ENCODE data around the gene SYNGR3.

The SYNGR3 gene

DNA sequence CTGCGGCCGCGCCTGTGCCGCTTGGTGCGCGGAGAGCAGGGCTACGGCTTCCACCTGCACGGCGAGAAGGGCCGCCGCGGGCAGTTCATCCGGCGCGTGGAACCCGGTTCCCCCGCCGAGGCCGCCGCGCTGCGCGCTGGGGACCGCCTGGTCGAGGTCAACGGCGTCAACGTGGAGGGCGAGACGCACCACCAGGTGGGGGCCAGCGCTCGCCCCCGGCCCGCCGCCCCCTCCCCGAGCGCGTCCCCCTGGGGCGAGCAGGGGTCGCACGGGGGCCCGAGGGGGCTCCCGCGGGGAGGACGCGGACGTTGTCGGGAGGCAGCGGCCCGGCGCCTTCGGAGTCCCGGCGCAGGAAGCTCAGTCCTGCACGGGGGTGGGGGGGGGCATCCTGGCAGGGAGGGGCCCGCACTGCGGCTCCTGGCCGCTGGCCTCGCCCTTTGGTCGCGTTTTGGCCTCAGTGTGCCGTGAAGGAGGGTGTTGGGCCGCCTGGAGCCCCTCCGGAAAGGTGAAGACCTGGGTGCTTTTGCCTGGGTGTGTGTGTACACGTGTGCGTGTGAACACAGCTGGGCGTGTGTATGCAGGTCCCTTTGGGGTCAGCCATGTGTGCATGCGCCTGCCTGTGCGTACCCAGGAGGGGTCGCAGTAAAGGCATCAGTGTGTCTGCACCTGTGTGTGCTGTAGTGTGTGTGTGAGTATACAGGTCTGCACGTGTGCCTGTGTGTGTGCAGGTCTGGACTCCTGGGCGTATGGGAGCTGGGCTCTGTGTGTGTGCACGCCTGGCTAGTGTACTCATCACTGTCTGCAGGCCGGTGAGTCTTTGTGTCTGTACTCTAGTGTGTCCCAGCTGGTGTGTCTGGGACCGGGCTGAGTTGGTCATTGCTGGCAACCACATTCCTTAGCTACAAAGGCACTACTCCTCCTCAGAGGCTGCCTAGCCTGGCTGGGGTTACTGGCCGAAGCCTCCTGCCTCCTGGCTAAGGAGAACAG, 37.5 kb downstream of the SYNGR3 start:
- no peak for DNase-seq (ENCODE audit: low read depth, low spot score)
- CTCF ChIA-PET = interaction anchor here (1.0 to 3.1 kb wide), 3 partner anchors 11 to 113 kb away, joined by 6 to 13 read pairs (median 6); no protein-coding TSS in a partner anchor

DNA sequence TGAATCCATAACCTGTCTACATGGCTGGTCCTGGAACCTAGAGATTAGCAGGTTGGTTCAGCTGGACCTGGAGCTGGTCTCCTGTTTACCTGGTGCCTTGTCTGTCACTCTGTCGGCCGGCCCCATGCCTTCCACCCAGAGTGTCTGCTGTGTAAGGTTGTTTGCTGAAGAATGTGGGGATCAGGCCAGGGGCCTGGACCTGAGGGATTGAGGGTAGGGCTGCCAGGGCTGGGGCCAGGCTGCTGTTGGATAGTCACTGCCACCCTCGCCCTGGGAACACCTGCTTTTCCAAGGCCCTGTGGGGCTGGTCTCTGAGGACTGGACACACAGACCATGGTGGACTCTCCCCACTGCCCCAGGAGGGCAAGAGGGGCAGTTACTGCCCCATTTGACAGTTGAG, 38.4 kb downstream of the SYNGR3 start:
- POLR2A ChIA-PET = interaction anchor here (0.6 to 1.8 kb wide), 3 partner anchors 44 to 127 kb away, joined by 3 to 11 read pairs (median 5); partner anchors contain the start of genes GFER, RPS2 and TRAF7
- no peak for DNase-seq (ENCODE audit: low read depth, low spot score)
- H3K4me3 ChIP-seq (ENCODE audit: low read depth, low read length) = peak overlapping the region; percentile 83
- CTCF ChIA-PET = interaction anchor here (1.0 to 3.1 kb wide), 2 partner anchors 28 to 113 kb away, joined by 6 to 13 read pairs; no protein-coding TSS in a partner anchor
- TF ChIP-seq, protein P1, sequence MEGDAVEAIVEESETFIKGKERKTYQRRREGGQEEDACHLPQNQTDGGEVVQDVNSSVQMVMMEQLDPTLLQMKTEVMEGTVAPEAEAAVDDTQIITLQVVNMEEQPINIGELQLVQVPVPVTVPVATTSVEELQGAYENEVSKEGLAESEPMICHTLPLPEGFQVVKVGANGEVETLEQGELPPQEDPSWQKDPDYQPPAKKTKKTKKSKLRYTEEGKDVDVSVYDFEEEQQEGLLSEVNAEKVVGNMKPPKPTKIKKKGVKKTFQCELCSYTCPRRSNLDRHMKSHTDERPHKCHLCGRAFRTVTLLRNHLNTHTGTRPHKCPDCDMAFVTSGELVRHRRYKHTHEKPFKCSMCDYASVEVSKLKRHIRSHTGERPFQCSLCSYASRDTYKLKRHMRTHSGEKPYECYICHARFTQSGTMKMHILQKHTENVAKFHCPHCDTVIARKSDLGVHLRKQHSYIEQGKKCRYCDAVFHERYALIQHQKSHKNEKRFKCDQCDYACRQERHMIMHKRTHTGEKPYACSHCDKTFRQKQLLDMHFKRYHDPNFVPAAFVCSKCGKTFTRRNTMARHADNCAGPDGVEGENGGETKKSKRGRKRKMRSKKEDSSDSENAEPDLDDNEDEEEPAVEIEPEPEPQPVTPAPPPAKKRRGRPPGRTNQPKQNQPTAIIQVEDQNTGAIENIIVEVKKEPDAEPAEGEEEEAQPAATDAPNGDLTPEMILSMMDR (IDR thresholded peaks at IDR 0.05; ENCODE audit: insufficient read depth, low read length, missing control alignments) = no peak

More for the DNA sequence above, 37.5 kb downstream of the SYNGR3 start:
- peak overlapping the region; percentile 83 for H3K4me3 ChIP-seq (ENCODE audit: low read depth, low read length)
- POLR2A ChIA-PET = interaction anchor here (1.2 to 1.8 kb wide), 2 partner anchors 63 to 128 kb away, joined by 5 to 11 read pairs; partner anchors contain the start of genes RPS2 and TRAF7
- TF ChIP-seq, protein P1 (IDR thresholded peaks at IDR 0.05; ENCODE audit: insufficient read depth, low read length, missing control alignments) = peak; percentile 24

DNA sequence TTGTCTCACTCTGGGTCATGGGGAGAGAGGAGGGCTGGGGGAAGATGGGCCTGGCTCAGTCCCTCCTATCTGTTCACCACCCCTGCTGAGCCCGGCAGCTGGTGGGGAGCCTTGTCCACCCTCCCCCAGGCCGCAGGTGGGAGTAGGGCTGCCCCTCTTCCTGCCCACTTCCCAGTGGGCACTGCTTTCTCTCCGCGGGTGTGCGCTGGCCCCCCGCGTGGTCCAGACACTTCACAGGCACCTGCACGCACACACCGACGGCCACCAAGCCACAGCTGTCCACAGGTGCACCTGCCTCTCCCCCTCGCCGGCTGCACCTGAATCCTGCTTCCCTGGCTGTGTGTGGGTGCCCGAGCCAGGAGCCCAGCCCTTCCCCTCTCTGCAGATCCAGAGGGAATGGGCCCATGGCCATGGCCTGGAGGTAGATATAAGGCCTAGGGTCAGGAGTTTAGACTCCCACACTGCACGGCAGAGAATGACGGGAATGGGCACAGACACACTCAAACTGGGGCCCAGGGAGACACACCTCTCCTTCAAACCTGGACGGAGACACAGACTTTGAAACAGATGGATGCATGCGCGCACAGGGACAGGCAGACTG, 39.0 kb downstream of the SYNGR3 start:
- ChIA-PET CTCF (interaction anchor here (1.7 to 3.1 kb wide), 2 partner anchors 25 to 28 kb away, joined by 4 to 13 read pairs; no protein-coding TSS in a partner anchor), POLR2A (interaction anchor here (0.6 kb wide), 1 partner anchor 45 kb away, joined by 3 read pairs; the partner anchor contains the start of gene GFER)
- H3K4me3 ChIP-seq (ENCODE audit: low read depth, low read length) = peak overlapping the region; percentile 83
- TF ChIP-seq, protein P1 (IDR thresholded peaks at IDR 0.05; ENCODE audit: insufficient read depth, low read length, missing control alignments) = no peak
- DNase-seq (ENCODE audit: low read depth, low spot score) = no peak

DNA sequence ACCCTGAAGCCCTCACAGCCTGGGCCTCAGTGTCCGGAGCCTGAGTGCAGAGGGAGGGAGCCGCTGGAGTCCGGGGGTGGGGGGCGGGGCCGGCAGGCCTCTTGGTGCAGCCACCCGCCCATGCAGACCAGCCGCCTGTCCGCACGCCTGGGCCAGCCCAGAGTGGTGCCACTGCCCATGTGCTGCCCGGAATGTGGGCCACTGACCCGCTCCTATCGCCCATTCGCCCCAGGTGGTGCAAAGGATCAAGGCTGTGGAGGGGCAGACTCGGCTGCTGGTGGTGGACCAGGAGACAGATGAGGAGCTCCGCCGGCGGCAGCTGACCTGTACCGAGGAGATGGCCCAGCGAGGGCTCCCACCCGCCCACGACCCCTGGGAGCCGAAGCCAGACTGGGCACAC, 39.6 kb downstream of the SYNGR3 start:
- CTCF ChIA-PET = interaction anchor here (1.7 to 3.7 kb wide), 2 partner anchors 26 to 111 kb away, joined by 4 to 17 read pairs; no protein-coding TSS in a partner anchor
- no peak for DNase-seq (ENCODE audit: low read depth, low spot score)
- TF ChIP-seq, protein P1 (IDR thresholded peaks at IDR 0.05; ENCODE audit: insufficient read depth, low read length, missing control alignments) = no peak
- no peak overlapping the region for H3K4me3 ChIP-seq (ENCODE audit: low read depth, low read length)
- POLR2A ChIA-PET = no interaction called here

DNA sequence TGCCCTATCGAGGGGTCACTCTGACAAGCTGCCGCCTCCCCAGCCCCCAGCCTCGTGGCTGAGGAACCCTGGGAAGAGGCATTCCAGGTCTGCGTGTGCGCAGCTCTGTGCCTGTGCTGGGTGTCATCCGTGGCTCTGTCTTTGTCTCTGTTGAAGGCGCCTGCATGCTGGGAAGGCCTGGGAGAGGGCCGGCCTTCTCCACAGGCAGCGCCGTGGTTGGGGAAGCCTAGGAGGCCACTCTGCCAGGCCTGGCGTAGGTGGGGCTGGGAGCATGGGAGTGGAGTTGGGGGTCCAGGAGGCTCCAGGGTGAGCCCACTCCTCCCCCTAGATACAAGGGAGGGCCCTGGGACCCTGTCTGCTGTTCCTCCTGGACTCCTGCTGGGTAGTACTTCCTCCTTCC, 40.3 kb downstream of the SYNGR3 start:
- no peak overlapping the region for H3K4me3 ChIP-seq (ENCODE audit: low read depth, low read length)
- ChIA-PET CTCF (interaction anchor here (1.0 to 3.7 kb wide), 3 partner anchors 26 to 110 kb away, joined by 3 to 17 read pairs (median 4); no protein-coding TSS in a partner anchor), POLR2A (no interaction called here)
- TF ChIP-seq, protein P1 (IDR thresholded peaks at IDR 0.05; ENCODE audit: insufficient read depth, low read length, missing control alignments) = no peak
- DNase-seq (ENCODE audit: low read depth, low spot score) = no peak

Measured in AG04449 (cell line).